Measurements from ENCODE around the gene STT3A. TPM values are rescaled to one million over a fixed set of nuclear protein-coding genes. Genes with fewer than 3 reads are reported as not detected.

Gene STT3A
- total and polyA plus RNA-seq, 2 donors (not counting 1 experiment from before 2014, with no cell fraction given): 257 to 375 TPM

DNA sequence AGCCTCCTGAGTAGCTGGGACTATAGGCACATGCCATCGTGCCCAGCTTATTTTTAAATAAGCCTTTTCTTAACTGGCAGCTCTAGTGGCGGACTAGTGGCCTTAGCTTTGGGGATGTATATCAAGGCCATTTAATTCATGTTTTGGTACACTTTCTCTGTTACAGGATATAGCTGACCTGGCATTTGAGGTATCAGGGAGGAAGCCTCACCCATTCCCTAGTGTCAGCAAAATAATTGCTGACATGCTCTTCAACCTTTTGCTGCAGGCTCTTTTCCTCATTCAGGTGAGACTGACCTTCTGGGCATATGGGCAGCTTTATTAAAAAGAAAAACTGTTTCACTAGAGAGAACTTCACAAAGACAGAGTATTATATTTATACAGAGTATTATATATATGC is 13.9 kb upstream of the STT3A start:
- no peaks in the 10 kb centered on the region for H3K4me1 ChIP-seq (ENCODE audit: control insufficient read depth, extremely low read depth, insufficient read depth, low read length)
- H3K9me3 ChIP-seq (ENCODE audit: control insufficient read depth, insufficient read depth, low read depth, low read length): no peaks in the 10 kb centered on the region
- H4K20me1 ChIP-seq (ENCODE audit: control insufficient read depth, extremely low read depth, insufficient read depth, low read length): no peaks in the 10 kb centered on the region
- TF ChIP-seq EZH2 (IDR thresholded peaks at IDR 0.05; ENCODE audit: low read length, missing control alignments): no peak
- TF ChIP-seq, protein P1, sequence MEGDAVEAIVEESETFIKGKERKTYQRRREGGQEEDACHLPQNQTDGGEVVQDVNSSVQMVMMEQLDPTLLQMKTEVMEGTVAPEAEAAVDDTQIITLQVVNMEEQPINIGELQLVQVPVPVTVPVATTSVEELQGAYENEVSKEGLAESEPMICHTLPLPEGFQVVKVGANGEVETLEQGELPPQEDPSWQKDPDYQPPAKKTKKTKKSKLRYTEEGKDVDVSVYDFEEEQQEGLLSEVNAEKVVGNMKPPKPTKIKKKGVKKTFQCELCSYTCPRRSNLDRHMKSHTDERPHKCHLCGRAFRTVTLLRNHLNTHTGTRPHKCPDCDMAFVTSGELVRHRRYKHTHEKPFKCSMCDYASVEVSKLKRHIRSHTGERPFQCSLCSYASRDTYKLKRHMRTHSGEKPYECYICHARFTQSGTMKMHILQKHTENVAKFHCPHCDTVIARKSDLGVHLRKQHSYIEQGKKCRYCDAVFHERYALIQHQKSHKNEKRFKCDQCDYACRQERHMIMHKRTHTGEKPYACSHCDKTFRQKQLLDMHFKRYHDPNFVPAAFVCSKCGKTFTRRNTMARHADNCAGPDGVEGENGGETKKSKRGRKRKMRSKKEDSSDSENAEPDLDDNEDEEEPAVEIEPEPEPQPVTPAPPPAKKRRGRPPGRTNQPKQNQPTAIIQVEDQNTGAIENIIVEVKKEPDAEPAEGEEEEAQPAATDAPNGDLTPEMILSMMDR (conservative IDR thresholded peaks at IDR 0.05 in 1 of 2, IDR thresholded peaks at IDR 0.05 in 1 of 2; ENCODE audit: low read depth in 1 of 2, low read length in 2 of 2): no peak
- peaks cover 6% of the 10 kb centered on the region for H3K36me3 ChIP-seq (ENCODE audit: control insufficient read depth, insufficient read depth, low read length)
- no peak overlapping the region for H3K9ac ChIP-seq (ENCODE audit: insufficient read depth, low read length)
- H3K4me3 ChIP-seq (replicated peaks in 1 of 4; ENCODE audit: control extremely low read depth in 1 of 4, insufficient read depth in 1 of 4, low read depth in 3 of 4, low read length in 4 of 4): no peak overlapping the region
- DNase-seq (ENCODE audit: low read depth in 2 of 2): no peak
- no peak overlapping the region for H3K27ac ChIP-seq (ENCODE audit: insufficient read depth, low read length)
- H2AFZ ChIP-seq (ENCODE audit: low read length): no peak overlapping the region
- no peaks in the 10 kb centered on the region for H3K79me2 ChIP-seq (ENCODE audit: control insufficient read depth, insufficient read depth, low read length)
- no peak overlapping the region for H3K4me2 ChIP-seq (ENCODE audit: extremely low read depth, insufficient read depth, low read length)
- no peaks in the 10 kb centered on the region for H3K27me3 ChIP-seq (ENCODE audit: control insufficient read depth, insufficient read depth, low read length)

DNA sequence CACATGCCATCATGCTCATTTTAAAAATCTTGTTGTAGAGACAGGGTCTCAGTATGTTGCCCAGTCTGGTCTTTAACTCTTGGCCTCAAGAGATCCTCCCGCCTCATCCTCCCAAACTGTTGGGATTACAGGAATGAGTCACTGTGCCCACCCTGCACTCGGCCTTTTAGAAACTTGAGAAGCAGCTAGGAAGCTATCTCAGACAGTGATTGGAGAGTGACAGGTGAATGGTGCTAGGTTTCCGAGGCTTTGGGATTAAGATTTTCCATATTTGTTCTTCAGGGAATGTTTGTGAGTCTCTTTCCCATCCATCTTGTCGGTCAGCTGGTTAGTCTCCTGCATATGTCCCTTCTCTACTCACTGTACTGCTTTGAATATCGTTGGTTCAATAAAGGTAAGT is 12.8 kb upstream of the STT3A start:
- no peak overlapping the region for H3K27ac ChIP-seq (ENCODE audit: insufficient read depth, low read length)
- H3K27me3 ChIP-seq (ENCODE audit: control insufficient read depth, insufficient read depth, low read length): no peaks in the 10 kb centered on the region
- no peak for TF ChIP-seq EZH2 (IDR thresholded peaks at IDR 0.05; ENCODE audit: low read length, missing control alignments)
- TF ChIP-seq, protein P1 (conservative IDR thresholded peaks at IDR 0.05 in 1 of 2, IDR thresholded peaks at IDR 0.05 in 1 of 2; ENCODE audit: low read depth in 1 of 2, low read length in 2 of 2): no peak
- no peak for DNase-seq (ENCODE audit: low read depth in 2 of 2)
- no peak overlapping the region for H2AFZ ChIP-seq (ENCODE audit: low read length)
- H3K9me3 ChIP-seq (ENCODE audit: control insufficient read depth, insufficient read depth, low read depth, low read length): no peaks in the 10 kb centered on the region
- no peak overlapping the region for H3K9ac ChIP-seq (ENCODE audit: insufficient read depth, low read length)
- no peak overlapping the region for H3K4me3 ChIP-seq (replicated peaks in 1 of 4; ENCODE audit: control extremely low read depth in 1 of 4, insufficient read depth in 1 of 4, low read depth in 3 of 4, low read length in 4 of 4)
- H3K36me3 ChIP-seq (ENCODE audit: control insufficient read depth, insufficient read depth, low read length): peaks cover 6% of the 10 kb centered on the region
- H4K20me1 ChIP-seq (ENCODE audit: control insufficient read depth, extremely low read depth, insufficient read depth, low read length): no peaks in the 10 kb centered on the region
- no peaks in the 10 kb centered on the region for H3K4me1 ChIP-seq (ENCODE audit: control insufficient read depth, extremely low read depth, insufficient read depth, low read length)
- H3K79me2 ChIP-seq (ENCODE audit: control insufficient read depth, insufficient read depth, low read length): no peaks in the 10 kb centered on the region
- no peak overlapping the region for H3K4me2 ChIP-seq (ENCODE audit: extremely low read depth, insufficient read depth, low read length)

DNA sequence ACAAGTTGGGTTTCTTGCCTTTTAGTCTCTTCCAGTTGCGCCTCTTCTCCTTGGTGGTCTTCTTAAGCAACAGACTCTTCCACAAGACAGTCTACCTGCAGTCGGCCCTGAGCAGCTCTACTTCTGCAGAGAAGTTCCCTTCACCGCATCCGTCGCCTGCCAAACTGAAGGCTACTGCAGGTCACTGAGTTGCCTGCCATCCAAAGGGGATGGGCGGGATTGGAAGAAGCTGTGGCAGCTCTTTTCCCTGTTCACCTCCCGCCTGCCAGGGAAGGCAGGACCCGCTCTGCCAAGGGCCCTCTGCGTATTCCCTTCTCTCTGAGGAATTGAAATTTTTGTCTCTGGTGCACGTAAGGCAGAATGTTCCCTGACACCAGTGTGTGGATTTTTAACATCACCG is 9.2 kb upstream of the STT3A start:
- Histone ChIP-seq H3K9ac (ENCODE audit: insufficient read depth, low read length) (no peak overlapping the region), H3K36me3 (ENCODE audit: control insufficient read depth, insufficient read depth, low read length) (peaks cover 3% of the 10 kb centered on the region), H3K27ac (ENCODE audit: insufficient read depth, low read length) (no peak overlapping the region), H3K27me3 (ENCODE audit: control insufficient read depth, insufficient read depth, low read length) (no peaks in the 10 kb centered on the region), H3K4me1 (ENCODE audit: control insufficient read depth, extremely low read depth, insufficient read depth, low read length) (no peaks in the 10 kb centered on the region), H3K79me2 (ENCODE audit: control insufficient read depth, insufficient read depth, low read length) (no peaks in the 10 kb centered on the region), H3K9me3 (ENCODE audit: control insufficient read depth, insufficient read depth, low read depth, low read length) (no peaks in the 10 kb centered on the region), H3K4me2 (ENCODE audit: extremely low read depth, insufficient read depth, low read length) (no peak overlapping the region), H3K4me3 (replicated peaks in 1 of 4; ENCODE audit: control extremely low read depth in 1 of 4, insufficient read depth in 1 of 4, low read depth in 3 of 4, low read length in 4 of 4) (no peak overlapping the region), H4K20me1 (ENCODE audit: control insufficient read depth, extremely low read depth, insufficient read depth, low read length) (no peaks in the 10 kb centered on the region), H2AFZ (ENCODE audit: low read length) (no peak overlapping the region)
- DNase-seq (ENCODE audit: low read depth in 2 of 2): no peak
- TF ChIP-seq, protein P1 (conservative IDR thresholded peaks at IDR 0.05 in 1 of 2, IDR thresholded peaks at IDR 0.05 in 1 of 2; ENCODE audit: low read depth in 1 of 2, low read length in 2 of 2): no peak
- TF ChIP-seq EZH2 (IDR thresholded peaks at IDR 0.05; ENCODE audit: low read length, missing control alignments): no peak
